Activated naive CD4-positive, alpha-beta T cell treated with anti-CD3 and anti-CD28 coated beads, Interleukin-2, amount 50 U/mL, for 72 hours (primary cell): ENCODE data around the gene USP6NL. TPM values are rescaled to one million over a fixed set of nuclear protein-coding genes. Genes with fewer than 3 reads are reported as not detected.
A peak's percentile ranks its signal among the peaks of the same experiment; 100 is the strongest.
"Not testable (repeated sequence)": the region's sequence is repeated elsewhere in the genome, so short reads cannot be mapped to it uniquely, and the experiment has no call there.

ENCODE experiments used
- ATAC-seq, 2 donors: fragments of 150-1000 bp; cut with Tn5 transposase; 2 replicates each; pipeline ENCODE4 v1.10.0; 2021; ENCODE audit warnings: mild to moderate bottlenecking in 2 of 2, moderate library complexity in 2 of 2
- DNase-seq, 2 donors: peaks; one replicate each; pipeline ENCODE4 v3.0.0; 2021 to 2022; ENCODE audit warnings: low spot score in 2 of 2
- H3K27ac Mint-ChIP-seq, 2 donors: one replicate each; pipeline ENCODE4 v1.8.0; 2022; ENCODE audit warnings: mild to moderate bottlenecking in 2 of 2, mixed read lengths in 2 of 2
- H3K36me3 Mint-ChIP-seq, 2 donors: one replicate each; pipeline ENCODE4 v1.8.0; 2022; ENCODE audit warnings: mixed read lengths in 2 of 2
- H3K9me3 Mint-ChIP-seq, 2 donors: one replicate each; pipeline ENCODE4 v1.8.0; 2022; ENCODE audit warnings: mixed read lengths in 2 of 2
- total RNA-seq, 2 donors: library from RNA; stranded (reverse); gene quantifications; one replicate each; pipeline ENCODE4 v1.2.3, GENCODE V29; 2022

Gene USP6NL
- total RNA-seq, 2 donors from 2014 or later = 1.3 to 3.3 TPM

DNA sequence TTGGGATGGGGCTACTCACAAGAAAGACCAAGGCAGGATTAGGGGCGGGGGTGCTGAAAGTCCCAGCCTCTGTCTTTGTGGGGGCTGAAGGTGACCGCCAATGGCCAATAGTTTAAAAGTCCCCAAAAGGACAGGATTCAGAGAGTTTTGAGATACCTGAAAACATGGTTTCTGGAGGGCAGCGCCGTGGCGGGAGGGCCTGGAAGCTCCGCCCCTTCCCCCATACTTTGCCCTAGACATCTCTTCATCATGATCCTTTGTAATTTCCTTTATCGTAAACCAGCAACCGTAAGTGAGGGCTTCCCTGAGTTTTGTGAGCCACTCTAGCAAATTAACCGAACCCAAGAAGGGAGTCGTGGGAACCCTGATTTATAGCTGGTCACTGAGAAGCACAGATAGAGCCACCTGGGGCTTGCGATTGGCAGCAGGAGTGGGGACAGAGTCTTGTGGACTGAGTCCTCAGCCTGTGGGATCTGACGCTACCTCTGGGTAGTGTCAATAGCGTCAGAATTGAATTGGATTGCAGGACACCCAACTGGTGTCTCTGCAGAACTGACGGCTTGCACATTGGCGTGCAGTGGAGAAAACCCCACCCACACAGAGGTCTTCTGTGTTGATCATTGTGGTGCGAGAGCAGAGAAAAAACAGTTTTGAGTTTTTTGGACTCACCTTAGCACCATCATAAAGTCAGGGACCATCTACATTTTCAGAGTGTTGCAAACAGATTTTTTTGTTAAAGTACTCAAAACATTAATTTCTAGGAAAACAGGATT lies 169.3 kb downstream of the USP6NL start:
- H3K27ac Mint-ChIP-seq = peak overlapping the region in 1 of 2 donors; percentile 88
- H3K36me3 Mint-ChIP-seq = no peaks in the 10 kb centered on the region
- DNase-seq = no peak
- no peaks in the 10 kb centered on the region for H3K9me3 Mint-ChIP-seq
- no peak for ATAC-seq

DNA sequence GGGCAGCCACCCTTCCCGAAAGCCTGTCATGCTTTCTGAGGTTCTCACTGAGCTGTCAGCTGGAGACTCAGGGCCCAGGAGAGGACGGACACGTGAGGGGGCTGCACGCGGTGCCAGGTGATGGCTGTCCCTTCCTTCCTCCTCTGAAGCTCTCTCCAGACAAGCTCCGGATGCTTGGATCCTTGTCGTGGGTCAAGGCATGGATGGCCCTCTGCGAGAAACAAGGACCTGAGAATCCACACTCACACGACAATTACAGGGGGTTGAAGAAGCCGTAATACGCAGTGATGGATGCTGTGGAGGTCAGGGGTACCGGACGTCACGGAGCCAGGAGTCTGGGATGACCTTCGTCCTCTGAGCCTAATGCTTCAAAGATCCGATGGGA lies 170.3 kb downstream of the USP6NL start:
- DNase-seq = no peak
- no peak for ATAC-seq
- Mint-ChIP-seq H3K36me3 (no peaks in the 10 kb centered on the region), H3K9me3 (no peaks in the 10 kb centered on the region), H3K27ac (peak overlapping the region in 1 of 2 donors; percentile 88)

DNA sequence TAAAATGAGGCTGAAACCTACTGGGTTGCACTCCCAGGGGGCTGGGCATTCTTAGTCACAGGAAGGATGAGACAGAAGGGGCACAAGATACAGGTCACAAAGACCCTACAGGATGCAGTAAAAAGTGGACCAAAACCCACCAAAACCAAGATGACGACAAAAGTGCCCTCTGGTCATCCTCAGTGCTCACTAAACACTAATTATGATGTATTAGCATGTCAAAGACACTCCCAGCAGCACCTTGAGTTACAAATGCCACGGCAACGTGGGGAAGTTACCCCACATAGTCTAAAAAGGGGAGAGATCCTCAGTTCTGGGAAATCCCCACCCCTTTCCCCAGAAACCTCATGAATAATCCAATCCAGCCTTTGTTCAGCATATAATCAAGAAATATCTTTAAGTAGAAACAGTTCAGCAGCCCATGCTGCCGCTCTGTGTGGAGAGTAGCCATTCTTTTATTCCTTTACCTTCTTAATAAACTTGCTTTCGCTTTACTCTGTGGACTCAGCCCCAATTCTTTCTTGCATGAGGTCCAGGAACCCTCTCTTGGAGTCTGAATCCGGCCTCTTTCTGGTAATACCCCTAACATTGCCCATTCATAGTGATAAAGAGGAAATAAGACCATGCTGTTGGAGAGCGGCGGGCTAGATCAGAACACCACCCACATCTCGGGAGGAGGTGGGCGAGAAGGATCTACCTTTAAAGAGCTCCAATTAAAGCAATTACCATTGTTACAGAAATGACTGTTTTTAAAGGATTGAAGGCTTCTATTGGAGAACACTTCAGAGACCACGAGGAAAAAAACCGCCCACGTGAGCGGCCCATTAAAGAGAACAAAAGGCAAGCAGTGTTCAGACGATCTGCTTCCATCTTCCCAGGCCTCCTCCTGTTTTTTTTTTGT lies 170.9 kb downstream of the USP6NL start:
- Mint-ChIP-seq H3K36me3 (no peaks in the 10 kb centered on the region), H3K27ac (peak overlapping the region; percentile 61 to 88), H3K9me3 (no peaks in the 10 kb centered on the region)
- ATAC-seq = peak; percentile 81 to 92
- peak in 1 of 2 donors; percentile 83 for DNase-seq

DNA sequence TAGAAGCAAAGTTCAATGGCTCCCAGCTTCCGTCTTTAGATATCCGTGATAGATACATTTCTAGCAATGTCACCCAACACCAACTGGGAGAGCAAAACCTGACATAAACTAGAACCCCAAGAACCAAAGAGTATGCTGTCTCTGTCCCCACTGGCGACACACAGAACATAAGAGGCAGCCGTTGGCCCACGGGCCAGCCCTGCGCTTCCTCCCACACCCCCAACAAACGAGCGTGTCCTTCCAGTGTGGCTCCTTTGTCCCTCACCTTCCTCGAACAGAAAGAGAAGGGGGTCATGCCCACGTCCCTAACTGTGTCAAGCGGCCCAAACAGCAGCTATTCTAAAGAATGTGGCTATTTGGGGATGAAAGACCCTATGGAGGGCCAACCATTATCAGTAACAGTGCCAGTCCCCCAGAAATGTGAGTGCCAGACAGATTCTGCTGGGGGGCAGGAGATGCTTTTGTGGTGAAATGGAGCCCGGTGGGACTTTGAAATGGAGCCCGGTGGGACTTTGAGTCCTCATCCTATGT lies 171.9 kb downstream of the USP6NL start:
- Mint-ChIP-seq H3K27ac (peak overlapping the region in 1 of 2 donors; percentile 88), H3K36me3 (no peaks in the 10 kb centered on the region), H3K9me3 (no peaks in the 10 kb centered on the region)
- ATAC-seq = no peak
- DNase-seq = no peak

DNA sequence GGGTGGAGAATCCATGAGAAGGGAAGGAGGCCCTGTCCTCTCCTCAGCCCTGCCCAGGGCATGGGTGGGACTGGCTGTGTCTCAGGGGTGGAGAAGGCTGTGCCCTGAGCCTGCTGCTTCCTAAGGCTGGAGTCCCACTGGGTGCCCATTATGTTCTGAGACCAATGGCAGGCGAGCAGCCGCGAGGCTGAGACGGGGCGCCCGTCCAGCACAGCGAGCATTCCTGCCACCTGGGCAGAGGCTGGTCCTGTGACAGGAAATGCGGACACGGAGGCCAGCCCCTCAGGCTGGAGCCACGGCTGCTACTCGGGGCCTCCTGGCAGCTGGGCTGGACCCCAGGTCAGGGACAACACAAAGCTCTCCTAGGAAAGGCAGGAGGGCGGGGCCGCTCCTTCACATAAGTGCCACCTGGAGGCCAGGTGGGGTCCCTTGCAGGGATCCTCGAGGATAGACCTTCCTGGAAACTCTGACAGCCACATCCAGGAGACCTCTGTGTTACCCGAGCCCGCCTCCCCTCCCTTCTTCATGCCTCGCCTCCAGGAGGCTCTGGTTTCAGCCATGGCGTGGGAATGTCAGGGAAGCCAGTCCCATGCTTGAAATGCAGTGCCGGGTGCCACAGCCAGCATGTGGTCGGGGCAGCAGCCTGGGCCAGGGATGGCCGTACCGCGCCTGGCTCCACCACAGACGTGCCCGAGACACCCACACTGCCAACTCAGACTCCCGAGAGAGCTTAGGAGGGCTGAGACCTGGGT lies 173.9 kb downstream of the USP6NL start:
- Mint-ChIP-seq H3K36me3 (no peaks in the 10 kb centered on the region), H3K27ac (peak overlapping the region in 1 of 2 donors; percentile 4), H3K9me3 (no peaks in the 10 kb centered on the region)
- ATAC-seq (no peak), DNase-seq (no peak)

DNA sequence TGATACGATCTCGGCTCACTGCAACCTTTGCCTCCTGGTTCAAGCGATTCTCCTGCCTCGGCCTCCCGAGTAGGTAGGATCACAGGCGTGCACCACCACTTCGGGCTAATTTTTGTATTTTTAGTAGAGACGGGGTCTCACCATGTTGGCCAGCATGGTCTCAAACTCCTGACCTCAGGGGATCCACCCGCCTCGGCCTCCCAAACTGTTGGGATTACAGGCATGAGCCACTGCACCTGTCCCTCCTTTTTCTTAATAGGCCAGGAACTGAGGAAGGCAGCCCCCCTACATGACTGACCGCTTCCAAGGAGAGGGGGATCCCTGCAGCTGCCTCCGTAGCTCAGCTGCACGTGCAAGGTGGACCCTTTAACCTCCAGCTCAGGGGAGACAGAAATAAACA lies 175.0 kb downstream of the USP6NL start:
- not testable (repeated sequence) for H3K9me3 Mint-ChIP-seq, ATAC-seq, DNase-seq, H3K27ac Mint-ChIP-seq, H3K36me3 Mint-ChIP-seq

DNA sequence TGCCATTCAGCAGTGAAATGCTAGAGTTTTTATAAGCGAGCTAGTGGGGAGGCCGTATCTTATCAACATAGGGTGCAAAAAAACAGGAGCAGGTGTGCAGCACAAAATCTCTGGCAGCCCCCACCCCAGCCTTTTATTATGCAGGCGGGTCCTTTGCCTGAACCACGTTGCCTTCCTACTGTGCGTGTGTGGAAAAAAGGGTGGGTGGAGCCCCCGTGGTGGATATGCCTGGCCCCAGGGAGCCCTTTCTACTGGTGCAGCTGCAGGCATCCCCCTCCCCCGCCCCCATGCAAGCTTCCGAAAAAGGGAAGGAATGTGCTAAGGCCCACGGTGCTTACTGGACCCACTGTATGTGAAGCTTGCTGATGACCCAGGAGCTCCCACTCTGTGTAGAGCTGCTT lies 175.9 kb downstream of the USP6NL start:
- DNase-seq (no peak), ATAC-seq (no peak)
- Mint-ChIP-seq H3K36me3 (no peaks in the 10 kb centered on the region), H3K9me3 (no peaks in the 10 kb centered on the region), H3K27ac (no peak overlapping the region)

DNA sequence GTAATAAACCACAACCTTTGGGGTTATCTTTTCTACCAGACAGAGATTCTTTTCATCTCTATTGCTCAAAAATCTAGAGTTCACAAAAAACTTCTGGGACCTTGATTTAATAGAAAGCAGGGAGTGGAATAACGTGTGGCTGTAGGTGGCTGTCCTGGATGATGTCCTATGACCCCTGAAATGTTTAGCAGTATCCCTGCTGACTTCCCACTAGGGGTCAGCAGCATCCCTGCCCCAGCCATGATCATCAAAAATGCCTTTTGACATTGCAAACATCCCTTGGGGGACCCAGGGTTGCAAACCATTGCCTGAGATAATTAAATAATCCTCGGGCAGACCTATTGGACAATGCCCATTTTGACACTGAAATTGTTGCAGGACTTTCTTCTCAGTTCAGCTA lies 177.1 kb downstream of the USP6NL start:
- DNase-seq (no peak), ATAC-seq (no peak)
- Mint-ChIP-seq H3K27ac (no peak overlapping the region), H3K9me3 (peaks cover 0 to 5% of the 10 kb centered on the region in 2 donors), H3K36me3 (peaks cover 0 to 7% of the 10 kb centered on the region in 2 donors)

DNA sequence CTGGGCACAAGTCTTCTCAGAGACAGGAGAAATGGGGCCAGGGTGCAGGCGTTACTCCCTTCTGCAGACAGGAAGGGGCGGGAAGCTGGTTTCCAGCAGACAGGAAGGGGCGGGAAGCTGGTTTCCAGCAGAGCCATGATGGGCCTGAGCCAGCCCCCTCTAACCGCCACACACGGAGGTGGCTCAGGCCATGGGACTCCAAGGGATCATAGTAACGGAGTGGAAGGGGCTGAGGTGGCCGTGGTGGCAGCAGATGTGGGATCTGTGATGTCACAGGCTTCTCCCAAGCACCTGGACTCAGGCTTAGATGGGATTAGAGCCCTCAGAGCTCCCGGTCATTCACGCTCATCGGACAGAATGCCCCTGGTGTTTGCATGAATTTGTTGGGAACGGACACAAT lies 177.8 kb downstream of the USP6NL start:
- ATAC-seq (no peak), DNase-seq (no peak)
- Mint-ChIP-seq H3K9me3 (peaks cover 0 to 8% of the 10 kb centered on the region in 2 donors), H3K36me3 (peaks cover 0 to 9% of the 10 kb centered on the region in 2 donors), H3K27ac (no peak overlapping the region)

DNA sequence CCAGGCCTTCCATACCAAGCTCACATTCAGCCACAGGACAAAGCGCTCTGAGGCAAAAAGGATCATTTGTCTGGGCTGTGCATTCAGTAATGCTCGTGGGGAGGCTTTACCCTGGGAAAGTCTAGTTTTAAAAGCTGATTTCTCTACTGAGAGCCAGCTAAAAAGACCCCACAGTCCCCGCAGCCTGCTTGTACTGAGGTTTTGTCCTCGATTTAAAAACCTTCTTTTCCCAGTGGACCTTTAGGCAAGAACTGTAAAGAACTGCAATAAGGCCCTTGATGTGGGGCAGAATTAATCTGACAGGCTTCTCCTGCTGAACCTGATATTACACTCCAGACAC lies 180.3 kb downstream of the USP6NL start:
- H3K36me3 Mint-ChIP-seq = peaks cover 3 to 9% of the 10 kb centered on the region in 2 donors
- H3K9me3 Mint-ChIP-seq = peaks cover 6 to 10% of the 10 kb centered on the region in 2 donors
- ATAC-seq (no peak), DNase-seq (no peak)
- H3K27ac Mint-ChIP-seq = no peak overlapping the region

DNA sequence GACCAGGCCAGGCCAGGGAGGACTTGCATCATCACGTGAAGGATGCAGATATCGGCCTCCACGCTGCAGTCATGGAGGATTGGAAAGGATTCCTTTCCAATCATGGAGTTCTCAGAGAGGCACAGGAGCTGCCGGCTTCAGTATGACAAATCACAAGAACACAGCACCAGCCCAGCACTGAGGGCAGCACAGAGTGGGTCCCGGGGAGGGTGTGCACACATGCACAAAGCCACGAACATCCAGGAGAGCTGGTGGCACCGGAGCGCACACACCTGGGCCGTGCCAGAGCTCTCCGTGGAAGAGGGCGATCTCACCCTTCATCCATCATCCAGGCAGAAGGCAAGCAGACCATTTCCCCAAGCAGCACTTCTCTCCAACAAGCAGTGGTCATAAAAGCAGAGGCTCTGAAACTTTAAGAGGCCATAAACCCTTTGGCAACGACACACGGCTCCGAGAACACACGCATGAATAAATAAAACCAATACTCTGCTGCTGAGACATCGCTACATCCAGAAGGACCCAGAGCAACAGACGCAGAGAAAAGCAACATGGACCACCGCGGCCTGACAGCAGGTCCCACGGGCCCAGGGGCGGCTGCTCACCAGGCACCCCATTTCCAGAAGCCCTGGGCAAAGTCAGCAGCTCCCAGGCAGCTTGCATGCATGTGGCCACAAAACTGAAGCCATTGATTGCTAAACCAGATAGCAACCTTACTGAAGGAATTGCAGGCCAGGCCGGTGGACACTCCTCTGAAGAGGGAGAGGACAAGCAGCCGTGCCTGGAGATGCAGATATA lies 180.8 kb downstream of the USP6NL start:
- ATAC-seq = no peak
- DNase-seq = no peak
- Mint-ChIP-seq H3K27ac (no peak overlapping the region), H3K9me3 (peaks cover 11 to 16% of the 10 kb centered on the region in 2 donors), H3K36me3 (peaks cover 9 to 14% of the 10 kb centered on the region in 2 donors)

DNA sequence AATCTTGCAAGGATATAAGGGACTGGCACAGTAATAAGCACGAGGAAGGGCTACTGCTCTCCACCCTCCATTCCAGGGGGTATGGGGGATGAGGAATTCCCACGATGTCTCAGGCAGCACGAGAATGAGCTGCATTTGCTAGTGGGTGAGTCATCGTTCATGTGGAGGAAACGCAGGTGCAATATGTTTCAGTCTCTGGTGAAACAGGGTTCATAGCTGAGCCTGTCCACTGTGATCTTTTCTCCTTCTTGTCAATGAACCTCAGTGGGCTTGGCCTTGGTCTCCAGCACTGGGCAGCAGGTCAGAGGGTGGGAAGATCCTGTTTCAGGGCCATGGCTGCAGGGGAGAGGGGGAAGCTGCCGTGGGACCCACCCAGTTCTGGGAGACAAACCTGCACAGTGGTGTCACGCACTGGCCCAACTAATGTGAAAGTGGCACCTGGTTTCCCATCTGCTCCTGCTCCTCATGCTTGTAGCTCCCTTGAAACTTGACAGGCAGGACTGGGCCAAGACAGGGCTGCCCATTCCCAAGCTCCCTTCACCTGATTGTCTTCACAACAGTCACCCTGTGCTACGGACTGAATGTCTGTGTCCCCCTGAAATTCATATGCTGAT lies 181.9 kb downstream of the USP6NL start:
- H3K36me3 Mint-ChIP-seq = peaks cover 9 to 15% of the 10 kb centered on the region in 2 donors
- ATAC-seq = no peak
- H3K9me3 Mint-ChIP-seq = peaks cover 11 to 16% of the 10 kb centered on the region in 2 donors
- peak in 1 of 2 donors; percentile 42 for DNase-seq
- H3K27ac Mint-ChIP-seq = no peak overlapping the region

DNA sequence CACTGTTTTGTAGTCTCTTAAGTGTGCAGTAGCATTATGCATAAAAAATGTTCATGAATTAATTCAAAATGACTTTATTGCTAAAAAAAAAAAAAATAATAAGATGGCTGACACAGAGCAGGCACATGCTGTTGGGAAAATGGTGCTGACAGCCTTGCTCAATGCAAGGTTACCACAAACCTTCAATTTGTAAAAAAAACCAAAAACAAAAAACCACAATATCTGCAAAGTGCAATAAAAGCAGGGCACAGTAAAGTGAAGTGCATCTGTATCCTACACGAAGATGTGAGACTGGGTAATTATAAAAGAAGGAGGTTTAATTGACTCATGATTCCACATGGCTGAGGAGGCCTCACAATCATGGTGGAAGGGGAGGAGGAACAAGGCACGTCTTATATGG lies 185.8 kb downstream of the USP6NL start:
- Mint-ChIP-seq H3K9me3 (peaks cover 11 to 20% of the 10 kb centered on the region in 2 donors), H3K27ac (no peak overlapping the region), H3K36me3 (peaks cover 9 to 23% of the 10 kb centered on the region in 2 donors)
- ATAC-seq (no peak), DNase-seq (peak in 1 of 2 donors; percentile 20)

DNA sequence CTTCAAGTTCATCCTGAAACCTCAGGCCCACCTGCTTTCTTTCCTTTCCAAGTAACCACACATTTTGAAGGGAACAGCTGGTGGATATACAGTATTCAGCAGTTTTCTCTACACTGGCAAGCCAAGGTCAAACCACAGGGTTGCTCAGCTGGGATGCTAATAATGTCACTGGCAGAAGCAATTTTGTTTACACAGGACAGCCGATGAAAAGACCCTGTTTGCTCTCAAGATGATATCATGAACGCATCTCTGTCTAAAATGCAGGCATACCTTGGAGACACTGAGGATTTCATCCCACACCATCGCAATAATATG lies 186.2 kb downstream of the USP6NL start:
- Mint-ChIP-seq H3K9me3 (peaks cover 11 to 20% of the 10 kb centered on the region in 2 donors), H3K27ac (no peak overlapping the region), H3K36me3 (peaks cover 9 to 23% of the 10 kb centered on the region in 2 donors)
- ATAC-seq (no peak), DNase-seq (no peak)

DNA sequence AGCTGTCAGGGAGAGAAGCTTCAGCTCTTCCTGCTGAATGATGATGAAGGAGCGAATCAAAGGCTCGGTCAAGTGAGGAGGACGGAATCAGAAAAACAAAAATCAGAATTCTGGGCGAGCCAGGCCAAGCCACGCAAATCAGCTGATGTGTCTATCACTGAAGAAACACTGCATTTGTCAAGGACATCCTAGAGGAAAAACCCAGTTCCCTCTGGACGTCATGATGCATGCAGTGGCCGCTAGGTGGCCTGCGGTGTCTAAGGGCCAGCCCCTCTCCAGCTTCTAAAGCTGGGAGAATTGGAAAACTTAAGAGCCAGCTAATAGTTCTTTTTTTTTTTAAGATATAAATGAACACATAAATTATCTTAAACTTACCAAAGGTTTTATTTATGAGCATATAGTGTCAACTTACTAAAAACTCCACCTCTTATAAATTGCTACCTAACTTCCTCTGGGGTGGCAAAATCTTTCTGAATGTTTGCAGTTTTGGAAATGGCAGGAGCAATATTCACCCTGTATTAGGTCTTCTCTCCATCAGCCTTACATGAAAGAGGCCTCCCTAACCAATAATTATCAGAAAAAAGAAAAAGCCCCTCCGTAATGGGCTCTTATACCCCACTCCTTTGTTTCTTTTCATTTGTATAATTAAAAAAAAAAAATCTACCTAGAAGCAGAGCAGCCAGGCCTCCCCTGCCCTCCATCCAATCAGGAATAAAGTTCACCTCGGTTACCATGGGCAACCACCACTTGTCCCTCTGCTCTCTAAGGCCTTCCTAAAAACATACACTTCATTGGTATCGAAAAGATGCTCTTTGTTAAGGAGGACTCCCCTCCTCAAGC lies 186.8 kb downstream of the USP6NL start:
- no peak for ATAC-seq
- peak in 1 of 2 donors; percentile 11 for DNase-seq
- peaks cover 9 to 19% of the 10 kb centered on the region in 2 donors for H3K36me3 Mint-ChIP-seq
- no peak overlapping the region for H3K27ac Mint-ChIP-seq
- H3K9me3 Mint-ChIP-seq = peaks cover 17 to 19% of the 10 kb centered on the region in 2 donors
